NT2/D1 (cell line): ENCODE measurements around the gene ADAMTS19.

ENCODE experiments used
- SUZ12 ChIP-seq: IDR thresholded peaks from 2 replicates; pipeline ENCODE4 v1.6.1; 2011; ENCODE audit not compliant: insufficient read length, insufficient read depth; ENCODE audit errors: extremely low read depth
- YY1 ChIP-seq: IDR thresholded peaks from 2 replicates; pipeline ENCODE4 v1.6.1; 2011; ENCODE audit not compliant: insufficient read length, insufficient read depth
- ZNF274 ChIP-seq: IDR thresholded peaks from 2 replicates; pipeline ENCODE4 v1.6.1; 2011; ENCODE audit warnings: mild to moderate bottlenecking, low read depth, low read length

GRCh38 chr5:129746876-129747275, 286.8 kb downstream of the ADAMTS19 start:
- TF ChIP-seq YY1 (no peak), SUZ12 (no peak), ZNF274 (no peak)
